ENCODE results near the gene FBXL14.

DNA sequence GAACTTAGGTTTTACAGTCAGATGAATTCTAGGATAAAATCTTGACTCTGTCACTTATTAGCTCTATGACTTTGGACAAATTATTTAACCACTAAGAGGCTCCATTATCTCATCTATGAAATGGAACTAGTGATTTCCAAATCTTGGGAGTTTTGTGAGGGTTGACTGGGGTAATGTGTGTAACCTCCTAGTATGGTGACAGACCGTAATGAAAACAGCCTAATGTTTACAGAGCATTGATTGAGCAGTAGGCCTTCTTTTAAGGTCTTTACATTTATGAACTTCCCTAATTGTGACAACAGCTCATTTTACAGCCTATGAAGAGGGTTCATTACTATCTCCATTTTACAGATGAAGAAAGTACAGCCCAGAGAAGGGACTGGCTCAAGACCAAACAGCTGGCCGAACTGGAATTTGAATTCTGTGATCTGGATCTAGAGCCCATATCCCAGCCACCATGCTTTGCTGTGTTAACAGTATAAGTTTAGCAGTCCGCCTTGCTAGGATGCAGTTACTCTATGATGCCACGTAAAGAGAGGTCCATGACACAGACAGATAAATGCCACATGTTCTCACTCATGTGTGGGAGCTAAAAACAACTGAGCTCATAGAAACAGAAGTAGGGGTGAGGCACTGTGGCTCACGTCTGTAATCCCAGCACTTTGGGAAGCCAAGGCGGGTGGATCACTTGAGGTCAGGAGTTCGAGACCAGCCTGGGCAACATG is 9.1 kb upstream of the FBXL14 start:
- TF ChIP-seq, protein P1, sequence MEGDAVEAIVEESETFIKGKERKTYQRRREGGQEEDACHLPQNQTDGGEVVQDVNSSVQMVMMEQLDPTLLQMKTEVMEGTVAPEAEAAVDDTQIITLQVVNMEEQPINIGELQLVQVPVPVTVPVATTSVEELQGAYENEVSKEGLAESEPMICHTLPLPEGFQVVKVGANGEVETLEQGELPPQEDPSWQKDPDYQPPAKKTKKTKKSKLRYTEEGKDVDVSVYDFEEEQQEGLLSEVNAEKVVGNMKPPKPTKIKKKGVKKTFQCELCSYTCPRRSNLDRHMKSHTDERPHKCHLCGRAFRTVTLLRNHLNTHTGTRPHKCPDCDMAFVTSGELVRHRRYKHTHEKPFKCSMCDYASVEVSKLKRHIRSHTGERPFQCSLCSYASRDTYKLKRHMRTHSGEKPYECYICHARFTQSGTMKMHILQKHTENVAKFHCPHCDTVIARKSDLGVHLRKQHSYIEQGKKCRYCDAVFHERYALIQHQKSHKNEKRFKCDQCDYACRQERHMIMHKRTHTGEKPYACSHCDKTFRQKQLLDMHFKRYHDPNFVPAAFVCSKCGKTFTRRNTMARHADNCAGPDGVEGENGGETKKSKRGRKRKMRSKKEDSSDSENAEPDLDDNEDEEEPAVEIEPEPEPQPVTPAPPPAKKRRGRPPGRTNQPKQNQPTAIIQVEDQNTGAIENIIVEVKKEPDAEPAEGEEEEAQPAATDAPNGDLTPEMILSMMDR (IDR thresholded peaks at IDR 0.05): no peak
- TF ChIP-seq POLR2A (IDR thresholded peaks at IDR 0.05): no peak
